ENCODE results near the gene NMUR1. TPM values are rescaled to one million over a fixed set of nuclear protein-coding genes. Genes with fewer than 3 reads are reported as not detected.

The NMUR1 gene
- polyA plus RNA-seq, 1 of the 3 experiments (the other 2 are of a cell fraction), result not detected

DNA sequence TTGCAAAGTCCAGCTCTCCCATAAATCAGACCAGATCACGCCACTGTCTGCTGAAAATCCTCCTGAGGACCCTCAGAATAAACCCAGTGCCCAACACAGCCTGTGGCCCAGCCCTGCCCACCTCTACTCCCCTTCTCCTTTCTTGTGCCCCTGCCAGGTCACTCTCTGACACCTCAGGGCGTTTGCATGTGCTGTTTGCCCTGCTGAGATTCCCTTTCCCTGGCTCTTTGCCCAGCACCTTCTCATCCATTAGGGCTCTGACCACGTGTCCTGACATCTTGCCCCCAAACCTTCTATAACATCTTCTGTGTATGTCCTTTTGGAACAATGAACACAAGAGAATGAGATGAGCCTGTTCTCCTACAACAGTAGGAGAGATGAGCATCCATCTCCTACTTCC, 18.5 kb upstream of the NMUR1 start:
- no peak for DNase-seq
- H3K9me2 ChIP-seq, result no peaks in the 10 kb centered on the region
- H3K27me3 ChIP-seq (ENCODE audit: insufficient read depth), result no peaks in the 10 kb centered on the region
- TF ChIP-seq GATA2 (CRISPR knock-in tag; IDR thresholded peaks at IDR 0.05) (no peak), NFIC (IDR thresholded peaks at IDR 0.05; ENCODE audit: borderline replicate concordance) (no peak), TCF12 (IDR thresholded peaks at IDR 0.05) (no peak), TAF1 (IDR thresholded peaks at IDR 0.05; ENCODE audit: borderline replicate concordance, low read depth, low read length) (no peak), RFX5 (IDR thresholded peaks at IDR 0.05; ENCODE audit: low read length) (no peak), EP300 (IDR thresholded peaks at IDR 0.05; ENCODE audit: borderline replicate concordance in 1 of 2, low read depth in 1 of 2, low read length in 1 of 2) (no peak), TEAD4 (IDR thresholded peaks at IDR 0.05; ENCODE audit: borderline replicate concordance, insufficient read depth) (no peak), GABPA (IDR thresholded peaks at IDR 0.05; ENCODE audit: low read depth) (no peak), FOXM1 (IDR thresholded peaks at IDR 0.05; ENCODE audit: low read depth) (no peak), POLR2AphosphoS5 (IDR thresholded peaks at IDR 0.05; ENCODE audit: low read depth, low read length) (no peak), YY1 (IDR thresholded peaks at IDR 0.05; ENCODE audit: low read depth) (no peak), NRF1 (IDR thresholded peaks at IDR 0.05; ENCODE audit: low read depth, low read length) (no peak), CHD2 (IDR thresholded peaks at IDR 0.05; ENCODE audit: low read length, partially characterized antibody) (no peak), FOSL2 (IDR thresholded peaks at IDR 0.05; ENCODE audit: borderline replicate concordance, low read depth) (no peak), RAD21 (IDR thresholded peaks at IDR 0.05; ENCODE audit: low read length) (no peak), ELF1 (IDR thresholded peaks at IDR 0.05) (no peak)
- TF ChIP-seq, protein P1, sequence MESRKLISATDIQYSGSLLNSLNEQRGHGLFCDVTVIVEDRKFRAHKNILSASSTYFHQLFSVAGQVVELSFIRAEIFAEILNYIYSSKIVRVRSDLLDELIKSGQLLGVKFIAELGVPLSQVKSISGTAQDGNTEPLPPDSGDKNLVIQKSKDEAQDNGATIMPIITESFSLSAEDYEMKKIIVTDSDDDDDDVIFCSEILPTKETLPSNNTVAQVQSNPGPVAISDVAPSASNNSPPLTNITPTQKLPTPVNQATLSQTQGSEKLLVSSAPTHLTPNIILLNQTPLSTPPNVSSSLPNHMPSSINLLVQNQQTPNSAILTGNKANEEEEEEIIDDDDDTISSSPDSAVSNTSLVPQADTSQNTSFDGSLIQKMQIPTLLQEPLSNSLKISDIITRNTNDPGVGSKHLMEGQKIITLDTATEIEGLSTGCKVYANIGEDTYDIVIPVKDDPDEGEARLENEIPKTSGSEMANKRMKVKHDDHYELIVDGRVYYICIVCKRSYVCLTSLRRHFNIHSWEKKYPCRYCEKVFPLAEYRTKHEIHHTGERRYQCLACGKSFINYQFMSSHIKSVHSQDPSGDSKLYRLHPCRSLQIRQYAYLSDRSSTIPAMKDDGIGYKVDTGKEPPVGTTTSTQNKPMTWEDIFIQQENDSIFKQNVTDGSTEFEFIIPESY (IDR thresholded peaks at IDR 0.05; ENCODE audit: borderline replicate concordance, low read depth), result no peak
- TF ChIP-seq, protein P2, sequence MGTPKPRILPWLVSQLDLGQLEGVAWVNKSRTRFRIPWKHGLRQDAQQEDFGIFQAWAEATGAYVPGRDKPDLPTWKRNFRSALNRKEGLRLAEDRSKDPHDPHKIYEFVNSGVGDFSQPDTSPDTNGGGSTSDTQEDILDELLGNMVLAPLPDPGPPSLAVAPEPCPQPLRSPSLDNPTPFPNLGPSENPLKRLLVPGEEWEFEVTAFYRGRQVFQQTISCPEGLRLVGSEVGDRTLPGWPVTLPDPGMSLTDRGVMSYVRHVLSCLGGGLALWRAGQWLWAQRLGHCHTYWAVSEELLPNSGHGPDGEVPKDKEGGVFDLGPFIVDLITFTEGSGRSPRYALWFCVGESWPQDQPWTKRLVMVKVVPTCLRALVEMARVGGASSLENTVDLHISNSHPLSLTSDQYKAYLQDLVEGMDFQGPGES (IDR thresholded peaks at IDR 0.05; ENCODE audit: low read depth, low read length), result no peak
- TF ChIP-seq, protein P3, sequence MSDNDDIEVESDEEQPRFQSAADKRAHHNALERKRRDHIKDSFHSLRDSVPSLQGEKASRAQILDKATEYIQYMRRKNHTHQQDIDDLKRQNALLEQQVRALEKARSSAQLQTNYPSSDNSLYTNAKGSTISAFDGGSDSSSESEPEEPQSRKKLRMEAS (IDR thresholded peaks at IDR 0.05; ENCODE audit: low read depth), result no peak
- ChIA-PET CTCF (interaction anchor here (0.7 to 1.7 kb wide), 2 partner anchors 10 to 31 kb away, joined by 3 to 5 read pairs; no protein-coding TSS in a partner anchor), POLR2A (no interaction called here)
- no peaks in the 10 kb centered on the region for H3K36me3 ChIP-seq (replicated peaks in 1 of 2; ENCODE audit: control insufficient read depth in 1 of 2, insufficient read depth in 2 of 2, low read length in 1 of 2)
- 43% methylated on average over 3 of the region's 3 CpGs for WGBS (ENCODE audit: low lambda C conversion rate)
- no peak overlapping the region for H3K27ac ChIP-seq (ENCODE audit: low read depth in 2 of 2, low read length in 1 of 2)
- no peak overlapping the region for H3K4me2 ChIP-seq
- no peaks in the 10 kb centered on the region for H3F3A ChIP-seq (replicated peaks; ENCODE audit: insufficient read depth)
- H3K9me3 ChIP-seq, result 0 out of 2 replicates have a peak, but pooled peaks cover 9% of the 10 kb centered on the region
- H3K9ac ChIP-seq, result no peak overlapping the region
- H3K4me3 ChIP-seq (ENCODE audit: low read depth in 2 of 2, low read length in 1 of 2), result no peak overlapping the region
- H3K4me1 ChIP-seq (ENCODE audit: control insufficient read depth in 1 of 2, insufficient read depth in 2 of 2, low read depth in 1 of 2, low read length in 1 of 2), result peaks cover 0 to 6% of the 10 kb centered on the region in 2 experiments; a peak in 1 of 4 replicates
- no peaks in the 10 kb centered on the region for H3K79me2 ChIP-seq (ENCODE audit: insufficient read depth)
- no peaks in the 10 kb centered on the region for H4K20me1 ChIP-seq (ENCODE audit: insufficient read depth)
- no peak overlapping the region for H2AFZ ChIP-seq (ENCODE audit: low read depth)

Measured in SK-N-SH (cell line).